ELR (cell line): ENCODE results near the gene KIAA1191.

Experiments used
- DNase-seq: peaks from one replicate; pipeline ENCODE4 v3.0.0-alpha.2; 2015; ENCODE audit warnings: low read depth

Gene KIAA1191

DNA sequence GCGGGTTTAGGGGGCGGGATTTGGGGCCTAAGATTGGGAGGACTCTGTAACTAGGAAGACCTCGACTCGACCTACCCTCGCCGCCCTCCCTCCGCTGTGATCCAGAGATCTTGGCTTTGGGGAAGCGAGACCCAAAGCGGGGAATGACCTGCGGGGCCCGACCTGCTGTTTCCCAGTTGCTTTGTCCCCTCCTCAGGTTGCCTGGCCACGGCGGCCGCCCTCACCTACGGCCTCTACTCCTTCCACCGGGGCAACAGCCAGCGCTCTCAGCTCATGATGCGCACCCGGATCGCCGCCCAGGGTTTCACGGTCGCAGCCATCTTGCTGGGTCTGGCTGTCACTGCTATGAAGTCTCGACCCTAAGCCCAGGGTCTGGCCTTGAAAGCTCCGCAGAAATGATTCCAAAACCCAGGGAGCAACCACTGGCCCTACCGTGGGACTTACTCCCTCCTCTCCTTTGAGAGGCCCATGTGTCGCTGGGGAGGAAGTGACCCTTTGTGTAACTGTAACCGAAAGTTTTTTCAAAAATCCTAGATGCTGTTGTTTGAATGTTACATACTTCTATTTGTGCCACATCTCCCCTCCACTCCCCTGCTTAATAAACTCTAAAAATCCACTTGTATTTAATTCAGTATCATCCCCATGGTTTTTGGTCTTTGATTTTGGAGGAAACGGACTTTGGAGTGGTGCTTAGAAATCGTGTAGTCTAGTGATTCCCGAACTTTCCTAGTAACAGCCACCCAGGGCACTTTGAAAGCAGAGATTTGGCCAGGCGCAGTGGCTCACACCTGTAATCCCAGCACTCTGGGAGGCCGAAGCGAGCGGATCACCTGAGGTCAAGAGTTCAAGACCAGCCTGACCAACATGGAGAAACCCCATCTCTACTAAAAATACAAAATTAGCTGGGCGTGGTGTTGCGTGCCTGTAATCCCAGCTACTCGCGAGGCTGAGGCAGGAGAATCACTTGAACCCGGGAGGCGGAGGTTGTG is 27.9 kb upstream of the KIAA1191 start:
- DNase-seq, result no peak

GRCh38 chr5:176388444-176389134 is 27.0 kb upstream of the KIAA1191 start, which contains the start of the genes HIGD2A and NOP16:
HIGD2A (plus strand) TSS chr5:176388751; CDS start chr5:176388820, 69 bp downstream.
NOP16 (minus strand) TSS chr5:176388598; CDS start chr5:176388539, 59 bp downstream.
- DNase-seq, result peak; percentile 100

DNA sequence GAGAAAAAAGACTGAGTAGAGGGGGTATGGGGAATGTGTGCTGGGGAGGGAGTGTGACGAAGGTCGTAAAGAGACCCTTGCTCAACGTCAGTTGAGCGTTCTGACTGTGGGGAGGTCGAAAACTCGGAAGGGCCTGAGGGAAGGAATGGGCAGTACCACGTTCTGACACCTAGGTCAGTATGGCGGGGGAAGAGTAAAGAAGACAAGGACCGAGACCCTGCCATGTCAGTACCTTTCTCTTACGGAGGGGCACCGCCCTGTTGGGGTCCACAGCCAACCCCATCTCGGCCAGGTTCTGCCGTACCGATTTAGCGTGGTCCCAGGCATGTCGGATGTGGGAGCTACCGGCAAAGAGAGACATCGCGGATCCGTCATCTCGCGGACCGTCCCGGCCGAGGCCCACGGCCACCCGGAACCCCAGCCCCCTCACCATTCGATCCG is 26.5 kb upstream of the KIAA1191 start:
- DNase-seq, result peak; percentile 59

DNA sequence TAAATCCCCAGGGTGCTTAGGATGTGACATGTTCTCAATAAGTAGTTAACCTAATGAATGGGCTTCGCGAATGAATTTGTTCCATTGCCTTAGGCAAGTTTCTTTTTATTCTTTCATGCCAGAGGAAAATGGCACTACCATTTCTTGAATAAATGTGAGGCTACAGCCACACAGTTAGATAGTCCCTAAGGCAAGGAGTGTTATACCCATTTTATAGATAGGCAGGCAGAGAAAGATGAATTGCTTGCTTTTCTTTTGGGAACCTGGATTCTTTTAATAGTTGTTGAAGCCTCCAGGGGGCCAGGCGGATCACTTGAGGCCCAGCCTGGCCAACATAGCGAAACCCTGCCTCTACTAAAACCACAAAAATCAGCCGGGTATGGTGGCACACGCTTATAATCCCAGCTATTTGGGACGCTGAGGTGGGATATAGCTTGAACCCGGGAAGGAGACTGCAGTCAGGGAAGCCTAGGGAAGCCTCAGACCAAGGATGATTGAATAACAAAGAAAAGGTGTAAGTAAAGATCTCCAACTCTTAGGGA is 25.9 kb upstream of the KIAA1191 start:
- DNase-seq, result peak; percentile 36

DNA sequence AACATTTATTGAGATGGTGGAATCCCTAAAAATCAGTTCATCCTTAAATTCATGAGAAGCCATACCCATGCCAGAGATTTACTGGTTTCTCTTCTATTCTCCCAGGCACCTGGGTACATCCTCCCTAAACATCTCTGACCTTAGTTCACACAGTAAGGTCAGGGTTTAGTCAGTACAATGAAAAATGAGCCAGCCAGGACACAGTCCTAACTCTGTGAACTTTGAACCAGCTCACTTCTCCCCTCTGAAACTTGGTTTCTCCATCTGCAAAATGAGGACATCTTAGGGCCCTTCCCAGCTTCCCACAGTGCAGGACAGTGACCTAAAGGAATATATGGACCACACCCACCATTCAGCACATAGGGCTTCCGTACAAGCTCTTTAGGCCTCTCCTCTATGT is 24.9 kb upstream of the KIAA1191 start:
- no peak for DNase-seq

GRCh38 chr5:176384991-176385390 is 23.4 kb upstream of the KIAA1191 start:
- no peak for DNase-seq

- DNase-seq, result no peak
Measured at GRCh38 chr5:176384366-176384930, 22.9 kb upstream of the KIAA1191 start.

DNA sequence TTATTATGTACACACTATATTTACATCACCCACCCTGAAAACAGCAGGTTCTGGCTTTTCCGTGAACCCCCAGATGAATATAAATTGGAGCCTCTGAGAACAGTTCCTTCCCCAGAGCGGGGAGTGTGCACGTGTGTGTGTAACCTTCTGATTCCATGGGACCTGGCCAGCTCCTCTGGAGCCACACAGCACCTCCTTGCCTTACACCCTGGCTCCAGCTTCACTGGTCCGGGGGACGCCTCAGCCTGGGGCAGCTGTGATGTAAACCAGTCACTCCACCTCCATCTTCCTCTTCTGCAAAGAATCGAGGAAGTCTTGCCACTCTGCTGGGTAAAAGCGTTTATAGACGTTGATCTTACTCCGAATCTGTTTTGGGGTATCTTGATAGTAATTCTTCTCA is 22.4 kb upstream of the KIAA1191 start:
- no peak for DNase-seq

DNA sequence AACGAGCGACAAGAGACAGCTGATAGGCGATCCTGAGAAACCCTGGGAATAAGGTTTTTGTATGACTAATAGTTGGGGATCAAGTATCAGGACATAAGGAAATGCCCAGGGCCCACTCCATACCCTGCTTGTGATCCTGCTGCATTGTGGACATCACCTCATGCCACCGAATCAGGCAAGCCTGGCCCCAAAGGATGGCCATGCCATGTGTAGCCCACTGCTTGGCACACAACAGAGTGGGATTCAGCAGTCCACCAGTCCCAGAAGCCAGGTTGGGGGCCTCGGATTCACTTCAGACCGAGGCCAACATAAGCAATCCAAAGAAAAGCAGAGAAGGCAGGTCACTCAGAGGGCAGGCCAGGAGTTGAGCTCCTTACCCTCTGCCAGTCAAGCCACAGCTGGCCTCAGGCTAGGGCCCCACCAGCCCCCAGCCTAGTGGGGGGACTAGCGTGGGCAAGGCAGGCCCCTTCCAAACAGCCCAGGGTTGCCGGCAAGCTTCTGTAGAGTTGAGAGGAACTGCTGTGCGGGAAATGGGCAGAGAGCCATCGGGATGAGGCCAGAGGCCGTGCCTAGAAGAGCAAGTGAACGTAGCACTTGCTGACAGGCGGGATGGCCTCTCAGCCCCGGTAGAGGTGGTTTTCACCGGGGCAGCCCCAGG is 21.8 kb upstream of the KIAA1191 start:
- DNase-seq, result no peak

DNA sequence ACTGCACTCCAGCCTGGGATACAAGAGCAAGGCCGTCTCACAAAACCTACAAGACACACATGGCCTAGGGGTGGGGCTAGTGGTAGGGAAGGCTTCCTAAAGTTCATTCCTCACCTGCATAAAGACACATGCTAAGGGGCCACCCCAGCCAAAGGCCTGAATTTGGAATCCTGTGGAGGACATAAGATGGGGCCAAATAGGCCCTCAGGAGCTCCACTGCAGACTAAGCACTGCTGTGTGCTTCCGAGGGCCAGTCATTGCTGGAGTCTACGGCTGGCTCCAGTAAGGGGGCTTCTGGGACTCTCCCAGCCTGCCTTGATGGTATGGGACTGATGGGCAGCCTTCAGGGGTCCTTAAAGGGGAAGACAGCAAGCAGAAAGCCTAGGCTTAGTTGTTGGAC is 21.2 kb upstream of the KIAA1191 start:
- no peak for DNase-seq

- DNase-seq, result no peak
Measured at GRCh38 chr5:176381979-176382378, 20.4 kb upstream of the KIAA1191 start.

- DNase-seq, result no peak
Measured at GRCh38 chr5:176381423-176381822, 19.9 kb upstream of the KIAA1191 start.

DNA sequence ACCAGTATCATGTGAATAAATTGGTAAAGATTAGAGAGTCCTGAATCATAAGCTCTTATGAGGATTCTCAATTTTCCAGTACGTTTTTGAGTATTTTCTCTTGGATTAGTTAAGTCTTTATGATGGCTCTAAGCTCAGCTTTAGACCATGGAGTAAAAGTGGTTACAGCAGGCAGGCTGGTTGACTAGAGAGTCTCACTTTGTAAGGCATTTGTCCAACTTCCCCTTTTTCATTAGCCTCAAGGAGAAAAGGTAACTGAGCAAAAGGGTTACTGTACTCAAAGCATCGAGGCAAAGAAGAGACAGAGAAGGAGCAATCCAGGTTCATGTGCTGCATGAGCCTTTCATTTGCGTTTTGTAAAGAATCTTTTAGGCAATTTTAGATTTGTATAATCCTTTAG is 18.3 kb upstream of the KIAA1191 start:
- no peak for DNase-seq

GRCh38 chr5:176373100-176373818 is 11.7 kb upstream of the KIAA1191 start:
- DNase-seq, result no peak

DNA sequence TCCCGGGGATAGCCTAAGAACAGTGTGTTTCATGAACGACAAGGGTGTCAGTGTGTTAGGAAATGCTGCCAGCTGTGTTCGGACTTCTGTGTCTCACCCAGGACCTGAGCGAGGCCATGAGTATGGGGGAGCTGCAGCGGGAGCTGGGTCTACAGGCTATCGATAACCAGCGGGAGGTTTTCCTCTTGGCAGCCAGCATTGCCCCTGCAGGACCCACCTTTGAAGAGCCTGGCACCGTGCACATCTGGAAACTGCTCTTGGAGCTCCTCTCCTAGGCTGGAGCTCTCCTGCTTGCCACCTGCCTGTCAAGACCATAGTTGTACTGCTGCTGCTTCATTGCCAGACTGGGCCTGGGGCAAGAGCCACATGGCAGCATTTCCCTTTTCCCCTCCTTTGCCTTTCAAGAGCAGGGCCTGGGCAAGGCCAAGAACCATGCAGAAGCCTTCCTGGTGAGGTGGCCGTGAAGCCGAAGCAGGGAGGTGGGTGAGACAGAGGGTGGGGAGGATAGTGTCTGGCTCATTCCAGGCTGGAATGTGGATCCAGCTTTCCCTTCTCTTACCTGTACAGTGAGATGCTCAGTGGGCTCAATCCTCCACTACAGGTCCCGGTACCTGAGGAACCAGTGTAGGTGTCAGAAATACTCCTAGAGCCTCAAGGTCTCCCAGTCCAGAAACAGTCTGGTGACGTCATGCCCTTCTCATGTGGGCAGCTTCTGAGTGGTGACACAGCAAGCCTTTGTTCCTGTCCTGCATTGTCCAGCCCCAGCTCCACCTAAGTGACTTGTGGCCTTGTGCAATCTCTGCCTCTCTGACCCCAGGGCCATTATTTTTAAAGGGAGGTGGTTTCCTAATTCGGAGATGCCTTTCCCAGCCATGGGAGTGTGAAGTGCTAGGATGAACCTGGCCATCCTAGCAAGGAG is 10.3 kb upstream of the KIAA1191 start:
- DNase-seq, result no peak

- DNase-seq, result no peak
Measured at GRCh38 chr5:176369934-176370711, 8.6 kb upstream of the KIAA1191 start.

DNA sequence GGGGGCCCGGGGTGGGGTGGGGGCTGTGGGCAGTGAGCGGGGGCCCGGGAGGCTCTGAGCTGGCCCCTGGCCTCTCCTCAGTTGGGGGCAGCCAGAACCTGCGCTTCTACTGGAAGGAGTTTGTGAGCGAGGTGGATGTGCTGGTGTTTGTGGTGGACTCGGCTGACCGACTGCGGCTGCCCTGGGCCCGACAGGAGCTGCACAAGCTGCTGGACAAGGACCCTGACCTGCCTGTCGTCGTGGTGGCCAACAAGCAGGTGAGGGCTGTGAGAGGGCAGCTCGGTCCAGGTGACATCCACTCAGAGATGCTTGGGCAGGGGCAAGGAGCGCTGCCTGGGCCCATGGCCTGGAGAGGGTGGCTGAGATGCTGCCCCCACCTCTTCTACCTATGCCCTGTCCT is 7.2 kb upstream of the KIAA1191 start:
- DNase-seq, result no peak

- DNase-seq, result no peak
Measured at GRCh38 chr5:176366232-176366894, 4.8 kb upstream of the KIAA1191 start.
